Measurements from ENCODE around the gene CELA2B. TPM values are rescaled to one million over a fixed set of nuclear protein-coding genes. Genes with fewer than 3 reads are reported as not detected.
A peak's percentile ranks its signal among the peaks of the same experiment; 100 is the strongest.

Gene CELA2B
- total RNA-seq, 1 donor from 2014 or later, result not detected

DNA sequence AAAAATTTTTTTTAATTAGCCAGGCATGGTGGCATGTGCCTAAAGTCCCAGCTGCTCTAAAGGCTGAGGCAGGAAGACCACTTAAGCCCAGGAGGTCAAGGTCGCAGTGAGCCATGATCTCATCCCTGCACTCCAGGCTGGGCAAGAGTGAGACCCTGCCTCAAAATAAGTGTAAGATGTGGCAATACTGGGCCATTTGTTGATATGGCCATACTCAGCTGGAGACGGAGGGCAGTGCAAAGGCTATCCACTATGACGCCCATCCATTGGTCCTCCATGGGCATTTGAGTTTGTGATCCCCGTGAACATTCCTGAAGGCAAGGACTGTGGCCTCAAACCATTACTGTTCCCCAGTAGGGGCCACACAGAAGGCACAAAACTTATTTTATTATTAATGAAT, 46.6 kb downstream of the CELA2B start:
- Histone ChIP-seq H3K36me3 (peaks cover 3 to 4% of the 10 kb centered on the region in 2 donors), H3K27ac (no peak overlapping the region), H3K27me3 (no peaks in the 10 kb centered on the region), H3K4me3 (no peak overlapping the region), H3K4me1 (peaks cover 5 to 19% of the 10 kb centered on the region in 2 donors), H3K9me3 (no peaks in the 10 kb centered on the region)
- intact Hi-C loops (cut with DNase I), result loop anchor here (5.0 kb wide), 1 partner anchor 180 kb away; no protein-coding TSS in a partner anchor
- no peak for TF ChIP-seq CTCF (IDR thresholded peaks at IDR 0.05)
- DNase-seq (ENCODE audit: low spot score in 2 of 2), result peak in 1 of 2 donors; percentile 62

GRCh38 chr1:15523104-15524020, 47.5 kb downstream of the CELA2B start:
- peak overlapping the region; percentile 86 to 94 for H3K27ac ChIP-seq
- no peaks in the 10 kb centered on the region for H3K36me3 ChIP-seq
- intact Hi-C loops (cut with DNase I), result loop anchor here (2.0 to 5.0 kb wide), 2 partner anchors 79 to 181 kb away; no protein-coding TSS in a partner anchor
- H3K4me1 ChIP-seq, result peaks cover 7 to 25% of the 10 kb centered on the region in 2 donors
- peak in 1 of 2 donors; percentile 62 for DNase-seq (ENCODE audit: low spot score in 2 of 2)
- peak overlapping the region; percentile 72 to 82 for H3K4me3 ChIP-seq
- H3K9me3 ChIP-seq, result no peaks in the 10 kb centered on the region
- TF ChIP-seq CTCF (IDR thresholded peaks at IDR 0.05), result no peak
- no peaks in the 10 kb centered on the region for H3K27me3 ChIP-seq

GRCh38 chr1:15524021-15524282, 48.0 kb downstream of the CELA2B start, which contains the start of gene CASP9:
Gene CASP9, minus strand, starts transcription at chr1:15524215. Its CDS starts 15 bp downstream, at chr1:15524200.
- H3K4me1 ChIP-seq, result peaks cover 7 to 25% of the 10 kb centered on the region in 2 donors

GRCh38 chr1:15524283-15525049, 48.6 kb downstream of the CELA2B start:
- H3K9me3 ChIP-seq, result no peaks in the 10 kb centered on the region
- peaks cover 0 to 1% of the 10 kb centered on the region in 2 donors for H3K36me3 ChIP-seq
- DNase-seq (ENCODE audit: low spot score in 2 of 2), result peak; percentile 97 to 100
- TF ChIP-seq CTCF (IDR thresholded peaks at IDR 0.05), result no peak
- H3K27me3 ChIP-seq, result no peaks in the 10 kb centered on the region
- H3K4me1 ChIP-seq, result peaks cover 7 to 25% of the 10 kb centered on the region in 2 donors
- intact Hi-C loops (cut with DNase I), result loop anchor here (2.0 to 5.0 kb wide), 4 partner anchors 78 to 1438 kb away; partner anchors contain the start of gene DDI2
- peak overlapping the region; percentile 93 to 94 for H3K27ac ChIP-seq
- peak overlapping the region; percentile 72 to 82 for H3K4me3 ChIP-seq

More at GRCh38 chr1:15524021-15524282, 48.0 kb downstream of the CELA2B start, which contains the start of gene CASP9:
- no peaks in the 10 kb centered on the region for H3K9me3 ChIP-seq
- no peak for DNase-seq (ENCODE audit: low spot score in 2 of 2)
- intact Hi-C loops (cut with DNase I), result loop anchor here (2.0 to 5.0 kb wide), 2 partner anchors 79 to 182 kb away; no protein-coding TSS in a partner anchor
- no peaks in the 10 kb centered on the region for H3K36me3 ChIP-seq
- H3K4me3 ChIP-seq, result peak within 1 kb of the TSS; percentile 72 to 82
- H3K27me3 ChIP-seq, result no peaks in the 10 kb centered on the region
- peak within 1 kb of the TSS; percentile 93 to 94 for H3K27ac ChIP-seq
- TF ChIP-seq CTCF (IDR thresholded peaks at IDR 0.05), result no peak
